HG02884 (cell line): Measurements from ENCODE around the gene KCNMA1.

ENCODE experiments used
- ATAC-seq: cut with Tn5 transposase; IDR thresholded peaks from one replicate; pipeline ENCODE4 v1.9.1; 2021; ENCODE audit warnings: mild to moderate bottlenecking, moderate library complexity; ENCODE audit not compliant: unreplicated experiment

The KCNMA1 gene

GRCh38 chr10:77146712-77147336 lies 490.8 kb downstream of the KCNMA1 start:
- no peak for ATAC-seq

- no peak for ATAC-seq
These were observed 493.0 kb downstream of the KCNMA1 start for GRCh38 chr10:77144656-77145055.

- no peak for ATAC-seq
These were observed 498.1 kb downstream of the KCNMA1 start for GRCh38 chr10:77139252-77140160.

GRCh38 chr10:77138541-77138940 lies 499.1 kb downstream of the KCNMA1 start:
- ATAC-seq: no peak

GRCh38 chr10:77135555-77135954 lies 502.1 kb downstream of the KCNMA1 start:
- ATAC-seq: no peak

- no peak for ATAC-seq
These were observed 506.4 kb downstream of the KCNMA1 start for GRCh38 chr10:77131214-77131613.

- ATAC-seq: no peak
These were observed 510.4 kb downstream of the KCNMA1 start for GRCh38 chr10:77127243-77127642.

GRCh38 chr10:77125231-77125630 lies 512.4 kb downstream of the KCNMA1 start:
- no peak for ATAC-seq

GRCh38 chr10:77123330-77123729 lies 514.3 kb downstream of the KCNMA1 start:
- ATAC-seq: no peak

- ATAC-seq: no peak
These were observed 515.8 kb downstream of the KCNMA1 start for GRCh38 chr10:77121829-77122228.

- no peak for ATAC-seq
These were observed 516.8 kb downstream of the KCNMA1 start for GRCh38 chr10:77120666-77121376.

- no peak for ATAC-seq
These were observed 517.6 kb downstream of the KCNMA1 start for GRCh38 chr10:77120012-77120411.

GRCh38 chr10:77118603-77119282 lies 518.9 kb downstream of the KCNMA1 start:
- no peak for ATAC-seq

- ATAC-seq: no peak
These were observed 520.1 kb downstream of the KCNMA1 start for GRCh38 chr10:77117501-77117900.

GRCh38 chr10:77116904-77117303 lies 520.7 kb downstream of the KCNMA1 start:
- no peak for ATAC-seq

GRCh38 chr10:77114181-77114821 lies 523.3 kb downstream of the KCNMA1 start:
- ATAC-seq: no peak

GRCh38 chr10:77111611-77112550 lies 525.7 kb downstream of the KCNMA1 start:
- ATAC-seq: no peak

- no peak for ATAC-seq
These were observed 526.9 kb downstream of the KCNMA1 start for GRCh38 chr10:77110757-77111156.

- no peak for ATAC-seq
These were observed 528.1 kb downstream of the KCNMA1 start for GRCh38 chr10:77109351-77109994.
